ACC112 (cell line): ENCODE measurements around the gene SNX27.

Experiments used
- H2AFZ ChIP-seq: fragments of 200-600 bp; sonication (generic); one replicate; pipeline ENCODE4 v1.6.0; 2017; ENCODE audit warnings: antibody characterized with exemption, low read length; ENCODE audit not compliant: unreplicated experiment
- H3K27ac ChIP-seq: fragments of 200-600 bp; sonication (generic); 2 replicates; pipeline ENCODE4 v1.5.1; 2014; ENCODE audit warnings: low read depth, mild to moderate bottlenecking, antibody characterized with exemption, low read length, moderate library complexity
- H3K27me3 ChIP-seq: fragments of 200-600 bp; sonication (generic); 2 replicates; pipeline ENCODE4 v1.6.1; 2014; ENCODE audit warnings: mild to moderate bottlenecking, antibody characterized with exemption, low read length, moderate library complexity, mixed read lengths; ENCODE audit not compliant: insufficient read depth
- H3K36me3 ChIP-seq: fragments of 200-600 bp; sonication (generic); 2 replicates; pipeline ENCODE4 v1.6.1; 2016; ENCODE audit warnings: mild to moderate bottlenecking, antibody characterized with exemption, low read length, moderate library complexity, mixed read lengths; ENCODE audit not compliant: insufficient read depth
- H3K4me1 ChIP-seq: fragments of 200-600 bp; sonication (generic); one replicate; pipeline ENCODE4 v1.6.1; 2016; ENCODE audit warnings: low read length, mixed read lengths; ENCODE audit not compliant: insufficient read depth, unreplicated experiment, control insufficient read depth
- H3K4me3 ChIP-seq: fragments of 200-600 bp; sonication (generic); 2 replicates; pipeline ENCODE4 v1.5.1; 2014; ENCODE audit warnings: mild to moderate bottlenecking, low read depth, low read length
- H3K79me2 ChIP-seq: fragments of 200-600 bp; sonication (generic); one replicate; pipeline ENCODE4 v1.6.0; 2016; ENCODE audit warnings: low read length; ENCODE audit not compliant: control insufficient read depth, unreplicated experiment, insufficient read depth

The SNX27 gene

DNA sequence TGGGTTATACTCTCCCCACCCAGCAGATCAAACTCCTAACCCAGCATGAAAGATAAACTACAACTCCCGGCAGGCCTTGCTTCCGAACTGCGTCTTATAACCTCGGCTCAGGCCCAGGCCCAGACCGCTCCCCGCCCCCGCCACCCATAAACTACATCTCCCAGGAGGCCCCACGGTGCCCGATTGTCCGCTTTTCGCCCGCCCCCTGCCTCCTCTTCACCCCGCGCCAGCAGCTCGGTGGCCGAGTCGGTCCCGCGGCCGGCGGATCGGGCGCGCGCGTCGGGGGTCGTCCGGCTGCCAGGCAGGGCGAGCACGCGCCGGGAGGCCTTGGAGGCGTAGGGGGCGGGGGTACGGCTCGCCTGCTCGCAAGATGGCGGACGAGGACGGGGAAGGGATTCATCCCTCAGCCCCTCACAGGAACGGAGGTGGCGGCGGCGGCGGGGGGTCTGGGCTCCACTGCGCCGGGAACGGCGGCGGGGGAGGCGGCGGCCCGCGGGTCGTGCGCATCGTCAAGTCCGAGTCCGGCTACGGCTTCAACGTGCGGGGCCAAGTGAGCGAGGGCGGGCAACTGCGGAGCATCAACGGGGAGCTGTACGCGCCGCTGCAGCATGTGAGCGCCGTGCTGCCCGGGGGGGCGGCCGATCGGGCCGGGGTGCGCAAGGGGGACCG, at the start of gene SNX27:
SNX27 (plus strand) TSS at position 219 of the 669 bp plus-strand sequence; CDS start at position 371, 152 bp downstream.
- no peaks in the 10 kb centered on the region for H3K27me3 ChIP-seq
- peaks cover 37% of the 10 kb centered on the region for H3K79me2 ChIP-seq
- H3K36me3 ChIP-seq: no peaks in the 10 kb centered on the region
- peak within 1 kb of the TSS; percentile 97 for H3K4me3 ChIP-seq
- peak within 1 kb of the TSS; percentile 95 for H2AFZ ChIP-seq
- H3K27ac ChIP-seq: peak within 1 kb of the TSS; percentile 86
- H3K4me1 ChIP-seq: peaks cover 24% of the 10 kb centered on the region

- Histone ChIP-seq H3K36me3 (no peaks in the 10 kb centered on the region), H3K27me3 (no peaks in the 10 kb centered on the region), H3K4me3 (no peak overlapping the region), H3K79me2 (peaks cover 4% of the 10 kb centered on the region), H3K4me1 (peaks cover 3% of the 10 kb centered on the region), H3K27ac (no peak overlapping the region), H2AFZ (no peak overlapping the region)
Measured at GRCh38 chr1:151562661-151563060, 49.2 kb upstream of the SNX27 start.

GRCh38 chr1:151563376-151563775, 48.5 kb upstream of the SNX27 start:
- Histone ChIP-seq H3K36me3 (0 out of 2 replicates have a peak, but pooled peaks cover 4% of the 10 kb centered on the region), H3K27ac (no peak overlapping the region)

GRCh38 chr1:151565502-151566189, 46.2 kb upstream of the SNX27 start:
- H3K79me2 ChIP-seq: no peaks in the 10 kb centered on the region
- no peak overlapping the region for H3K27ac ChIP-seq
- peaks cover 14% of the 10 kb centered on the region for H3K4me1 ChIP-seq
- H3K36me3 ChIP-seq: peaks cover 9% of the 10 kb centered on the region; the same call in 1 of the 2 replicates
- no peaks in the 10 kb centered on the region for H3K27me3 ChIP-seq
- no peak overlapping the region for H3K4me3 ChIP-seq
- no peak overlapping the region for H2AFZ ChIP-seq

More at GRCh38 chr1:151563376-151563775, 48.5 kb upstream of the SNX27 start:
- Histone ChIP-seq H3K4me1 (peaks cover 9% of the 10 kb centered on the region), H3K79me2 (peaks cover 4% of the 10 kb centered on the region), H2AFZ (no peak overlapping the region), H3K27me3 (no peaks in the 10 kb centered on the region), H3K4me3 (no peak overlapping the region)

- peaks cover 14% of the 10 kb centered on the region for H3K4me1 ChIP-seq
- H2AFZ ChIP-seq: no peak overlapping the region
- no peaks in the 10 kb centered on the region for H3K79me2 ChIP-seq
- H3K27ac ChIP-seq: no peak overlapping the region
- H3K4me3 ChIP-seq: no peak overlapping the region
- H3K36me3 ChIP-seq: peaks cover 9% of the 10 kb centered on the region; the same call in 1 of the 2 replicates
- H3K27me3 ChIP-seq: no peaks in the 10 kb centered on the region
Measured at GRCh38 chr1:151568626-151569088, 43.2 kb upstream of the SNX27 start.

DNA sequence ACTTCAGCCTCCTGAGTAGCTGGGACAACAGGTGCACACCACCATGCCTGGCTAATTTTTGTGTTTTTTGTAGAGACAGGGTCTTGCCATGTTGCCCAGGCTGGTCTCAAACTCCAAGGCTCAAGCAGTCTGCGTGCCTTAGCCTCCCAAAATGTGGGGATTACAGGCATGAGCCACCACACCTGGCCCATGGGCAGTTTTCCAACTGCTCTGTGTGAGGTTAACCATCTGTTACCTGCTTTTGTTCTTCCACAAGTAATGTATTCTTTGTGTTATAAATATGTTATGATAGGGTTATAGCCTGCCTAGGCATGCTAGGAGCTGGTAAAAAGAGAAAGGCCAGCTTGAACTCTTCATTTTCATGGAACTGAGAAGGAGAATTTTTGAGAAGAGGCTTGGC, 41.0 kb upstream of the SNX27 start:
- Histone ChIP-seq H3K27ac (no peak overlapping the region), H3K27me3 (no peaks in the 10 kb centered on the region), H3K4me3 (no peak overlapping the region), H3K79me2 (no peaks in the 10 kb centered on the region), H3K36me3 (peaks cover 9% of the 10 kb centered on the region; the same call in 1 of the 2 replicates), H2AFZ (no peak overlapping the region), H3K4me1 (peaks cover 31% of the 10 kb centered on the region)

DNA sequence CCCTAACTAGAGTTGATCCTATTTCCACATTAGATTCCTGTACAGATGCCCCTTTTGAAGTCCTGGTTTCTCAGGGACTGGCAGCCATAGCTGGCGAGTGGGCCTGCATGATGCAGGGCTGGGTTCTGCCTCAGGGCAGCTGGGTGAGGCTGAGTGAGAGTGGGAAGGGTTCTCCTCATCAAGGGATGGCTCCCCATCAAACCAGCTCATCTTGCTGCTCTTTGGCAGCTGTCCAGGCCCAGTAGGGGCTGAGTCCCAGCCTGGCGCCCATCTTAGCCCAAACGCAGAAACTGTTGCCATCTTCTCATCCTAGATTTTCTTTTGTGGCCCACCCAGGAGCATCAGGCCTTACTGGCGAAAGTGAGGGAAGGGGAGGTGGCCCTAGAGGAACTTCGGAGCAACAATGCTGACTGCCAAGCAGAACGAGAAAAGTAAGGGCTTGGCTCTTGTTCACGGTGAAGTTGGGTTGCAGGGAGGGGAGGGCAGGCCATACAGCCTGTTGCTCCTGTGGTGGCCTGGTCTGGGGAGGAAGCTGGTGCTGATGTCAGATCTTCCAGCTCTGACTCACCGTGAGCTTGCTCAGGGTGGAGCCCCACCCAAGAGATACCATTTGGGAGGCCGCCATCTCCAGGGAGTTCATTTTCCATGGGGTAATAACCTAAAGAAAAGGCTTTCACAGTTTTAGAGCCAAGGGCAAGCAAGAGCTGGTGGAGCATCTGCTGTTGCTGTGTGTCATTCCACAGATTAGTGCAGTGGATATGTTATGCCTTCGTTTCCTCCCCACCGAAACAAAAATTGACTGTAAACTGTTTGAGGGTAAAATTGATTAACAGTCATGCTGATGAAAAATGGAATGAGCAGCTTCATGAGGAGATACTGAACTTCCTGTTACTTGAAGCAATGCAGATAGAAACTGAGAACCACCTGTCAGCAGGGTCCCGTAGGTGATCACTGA, 37.0 kb upstream of the SNX27 start:
- Histone ChIP-seq H3K4me3 (no peak overlapping the region), H3K27me3 (no peaks in the 10 kb centered on the region), H3K27ac (peak overlapping the region; percentile 67), H3K79me2 (no peaks in the 10 kb centered on the region), H2AFZ (peak overlapping the region; percentile 11), H3K4me1 (peaks cover 30% of the 10 kb centered on the region), H3K36me3 (no peaks in the 10 kb centered on the region)

GRCh38 chr1:151577173-151577572, 34.7 kb upstream of the SNX27 start:
- Histone ChIP-seq H3K36me3 (no peaks in the 10 kb centered on the region), H3K27ac (no peak overlapping the region), H3K27me3 (no peaks in the 10 kb centered on the region), H3K4me1 (peaks cover 27% of the 10 kb centered on the region), H2AFZ (no peak overlapping the region), H3K79me2 (no peaks in the 10 kb centered on the region), H3K4me3 (no peak overlapping the region)

DNA sequence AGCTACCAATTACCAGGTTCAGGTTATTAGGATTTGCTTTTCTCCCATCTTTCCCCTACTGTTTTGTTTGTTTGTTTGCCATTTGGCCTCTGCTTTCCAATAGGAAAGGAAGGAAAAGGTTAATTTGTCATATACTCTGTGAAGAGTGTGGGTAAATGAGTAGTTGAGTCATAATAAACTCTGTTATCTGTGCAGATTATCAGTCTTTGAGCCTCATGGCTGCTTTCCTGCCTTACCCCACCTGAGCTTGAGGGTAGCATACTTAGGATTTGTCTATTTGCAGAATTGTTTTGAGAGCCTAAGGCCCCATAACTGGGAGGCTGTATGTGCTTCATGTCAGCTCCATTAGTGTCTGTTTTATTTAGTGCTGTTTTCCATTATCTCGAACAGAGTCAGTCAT, 32.9 kb upstream of the SNX27 start:
- Histone ChIP-seq H3K79me2 (no peaks in the 10 kb centered on the region), H3K27ac (no peak overlapping the region), H3K4me1 (peaks cover 27% of the 10 kb centered on the region), H3K4me3 (no peak overlapping the region), H3K36me3 (no peaks in the 10 kb centered on the region), H2AFZ (no peak overlapping the region), H3K27me3 (no peaks in the 10 kb centered on the region)

- Histone ChIP-seq H3K79me2 (no peaks in the 10 kb centered on the region), H3K27me3 (no peaks in the 10 kb centered on the region), H3K4me3 (no peak overlapping the region), H2AFZ (no peak overlapping the region), H3K27ac (no peak overlapping the region), H3K36me3 (no peaks in the 10 kb centered on the region), H3K4me1 (peaks cover 21% of the 10 kb centered on the region)
Measured at GRCh38 chr1:151579436-151580225, 32.2 kb upstream of the SNX27 start.
